Measurements from ENCODE around the gene EIF3D. TPM values are rescaled to one million over a fixed set of nuclear protein-coding genes. Genes with fewer than 3 reads are reported as not detected.

EIF3D gene
- total RNA-seq, 1 donor from 2014 or later = 291 TPM

DNA sequence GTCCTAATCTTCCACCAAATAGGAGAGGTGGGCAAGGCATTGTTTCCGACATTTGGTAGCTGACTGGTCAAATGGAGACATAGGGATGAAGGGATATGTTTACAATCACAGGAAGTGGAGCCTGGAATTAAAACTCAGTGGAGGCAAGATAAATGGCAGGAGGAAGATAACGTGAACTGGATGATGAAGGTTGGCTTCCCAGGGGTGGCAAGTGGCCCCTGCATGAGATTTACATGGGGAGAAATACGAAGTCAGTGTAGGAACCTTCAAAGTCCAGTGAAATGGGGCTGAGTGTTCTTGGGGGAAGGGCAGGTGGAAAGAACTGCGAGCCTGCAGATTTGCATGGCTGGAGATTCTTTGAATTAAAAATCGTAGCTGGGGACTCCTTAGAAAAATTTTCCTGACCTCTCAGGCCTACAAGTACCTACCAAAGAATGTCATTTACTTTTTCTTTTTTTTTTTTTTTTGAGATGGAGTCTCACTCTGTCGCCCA lies 21.4 kb downstream of the EIF3D start:
- peak in 1 of 2 donors; percentile 56 for DNase-seq (ENCODE audit: low read depth in 2 of 2)

DNA sequence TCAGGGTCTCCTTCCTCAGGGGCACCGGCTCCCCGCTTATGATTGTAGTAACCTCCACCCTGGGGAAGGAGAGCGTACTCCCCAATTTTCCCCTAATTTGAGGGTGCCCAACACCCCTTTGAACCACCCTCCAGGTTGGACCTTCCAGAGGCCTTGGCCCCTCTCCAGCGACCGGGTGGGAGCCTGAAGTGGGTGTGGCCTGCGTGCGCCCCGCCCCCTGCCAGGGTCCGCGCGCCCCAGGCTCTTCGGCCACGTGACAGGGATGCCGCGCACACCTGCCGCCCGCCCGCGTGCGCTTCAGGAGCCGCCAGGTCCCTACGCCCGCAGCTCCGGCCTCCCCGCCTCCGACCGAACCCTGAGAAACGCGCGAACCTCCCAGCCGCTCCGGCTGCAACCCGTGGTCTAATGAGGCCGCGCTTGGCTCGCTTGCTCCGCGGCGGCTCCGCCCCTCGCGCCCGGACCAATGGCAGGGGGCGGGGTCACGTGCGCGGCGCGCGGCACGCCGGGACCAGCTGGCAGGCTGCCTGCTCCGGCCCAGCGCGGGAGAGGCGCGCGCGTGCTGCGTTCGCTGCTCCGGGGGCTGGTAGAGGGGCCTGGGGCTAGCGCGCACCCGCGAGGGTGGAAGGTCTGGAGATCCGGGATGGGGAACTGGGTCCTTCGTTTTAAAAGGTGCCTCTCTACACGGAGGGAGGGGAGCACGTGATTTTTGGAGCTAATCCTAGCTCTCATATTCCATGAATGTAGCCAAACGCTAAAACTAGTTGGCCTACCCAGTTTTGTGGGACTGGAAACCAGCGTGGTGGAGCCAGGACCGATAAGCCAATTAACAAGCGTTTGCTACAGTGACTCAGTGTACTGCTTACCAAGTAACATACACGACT lies 22.1 kb downstream of the EIF3D start, which contains the start of gene FOXRED2:
Gene FOXRED2, minus strand, starts transcription at position 404 of the 881 bp plus-strand sequence. CDS start 618 bp downstream, outside the sequence.
- peak; percentile 85 to 92 for DNase-seq (ENCODE audit: low read depth in 2 of 2)

DNA sequence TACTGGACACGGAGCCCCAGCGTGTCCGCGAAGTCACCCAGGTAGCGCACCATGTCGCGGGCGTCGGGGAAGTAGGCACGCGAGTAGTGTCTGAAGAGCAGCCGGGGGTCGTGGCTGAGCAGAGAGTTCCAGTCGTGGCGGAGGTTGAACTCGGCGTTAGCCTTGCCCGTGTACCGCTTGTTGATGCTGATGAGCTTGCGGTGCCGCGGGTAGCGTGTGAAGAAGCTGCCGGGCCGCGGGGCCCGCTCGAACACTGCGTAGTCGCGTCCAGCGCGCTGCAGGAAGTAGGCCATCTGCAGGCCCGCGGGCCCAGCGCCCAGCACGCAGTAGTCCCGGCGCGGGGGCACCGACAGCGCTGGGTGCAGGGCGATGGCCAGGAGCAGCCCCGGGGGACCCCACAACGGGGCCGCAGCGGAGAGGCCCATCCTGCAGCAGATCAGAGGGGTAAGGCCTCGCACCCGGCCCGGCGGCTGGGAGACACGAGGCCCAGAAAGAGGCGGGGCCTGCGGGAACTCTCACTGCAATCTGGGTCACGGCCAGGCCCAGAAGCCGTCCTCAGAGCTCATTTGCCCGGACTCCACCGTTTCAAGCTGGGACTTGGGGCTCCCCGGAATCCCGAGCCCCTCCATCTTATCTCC lies 22.8 kb downstream of the EIF3D start:
- DNase-seq (ENCODE audit: low read depth in 2 of 2) = no peak

DNA sequence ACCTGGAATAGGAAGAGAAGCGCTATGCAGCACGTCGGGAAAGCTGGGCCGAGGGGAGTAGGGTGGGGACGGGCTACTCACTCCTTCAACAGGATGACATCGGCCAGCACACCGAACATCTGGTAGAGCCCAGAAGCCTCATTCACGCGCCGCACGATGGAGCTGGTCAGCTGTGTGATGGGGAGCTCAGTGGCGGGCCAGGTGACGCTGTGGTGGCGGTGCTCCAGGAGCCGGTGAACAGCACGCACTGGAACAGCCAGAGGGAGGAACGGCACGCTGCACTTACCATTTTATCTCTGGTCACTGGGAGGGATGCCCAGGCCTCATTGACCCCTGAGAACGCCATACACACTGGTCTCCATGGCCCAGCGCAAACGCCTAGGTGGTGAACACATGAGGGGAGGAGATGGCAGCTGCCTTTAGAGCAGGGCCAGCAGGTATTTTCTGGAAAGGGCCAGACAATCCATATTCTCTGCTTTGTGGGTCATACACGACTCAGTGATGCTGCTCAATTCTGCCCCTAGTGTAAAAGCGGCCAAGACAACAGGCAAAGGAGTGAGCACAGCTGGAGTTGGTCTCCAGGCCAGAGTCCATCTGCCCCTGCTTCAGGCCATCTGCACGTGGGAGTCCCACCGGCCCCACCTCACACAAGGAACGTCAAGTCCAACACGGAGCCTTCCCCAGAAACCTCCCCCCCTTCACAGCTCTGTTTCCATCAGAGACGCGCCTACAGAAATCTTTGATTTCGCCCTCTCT lies 30.9 kb downstream of the EIF3D start:
- DNase-seq (ENCODE audit: low read depth in 2 of 2) = no peak

DNA sequence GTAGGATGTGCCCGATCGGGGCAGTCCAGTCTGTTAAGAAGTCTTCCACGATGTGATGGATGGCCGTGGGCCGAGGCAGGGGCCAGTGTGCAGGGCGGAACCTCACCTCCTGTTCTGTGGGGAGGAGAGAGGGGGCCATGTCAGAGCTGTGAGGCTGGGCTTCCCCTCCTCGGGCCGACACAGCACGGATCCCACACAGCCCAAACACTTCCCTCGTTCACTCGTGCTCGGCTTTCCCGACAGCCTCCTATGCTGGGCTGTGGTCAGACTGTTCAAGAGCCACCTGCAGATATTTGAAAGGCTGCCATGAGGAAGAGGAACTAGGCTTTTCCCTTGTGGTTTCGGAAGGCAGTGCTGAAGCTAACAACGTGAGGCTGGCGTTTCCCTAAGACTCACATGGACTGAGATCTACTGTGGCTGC lies 35.3 kb downstream of the EIF3D start:
- no peak for DNase-seq (ENCODE audit: low read depth in 2 of 2)

DNA sequence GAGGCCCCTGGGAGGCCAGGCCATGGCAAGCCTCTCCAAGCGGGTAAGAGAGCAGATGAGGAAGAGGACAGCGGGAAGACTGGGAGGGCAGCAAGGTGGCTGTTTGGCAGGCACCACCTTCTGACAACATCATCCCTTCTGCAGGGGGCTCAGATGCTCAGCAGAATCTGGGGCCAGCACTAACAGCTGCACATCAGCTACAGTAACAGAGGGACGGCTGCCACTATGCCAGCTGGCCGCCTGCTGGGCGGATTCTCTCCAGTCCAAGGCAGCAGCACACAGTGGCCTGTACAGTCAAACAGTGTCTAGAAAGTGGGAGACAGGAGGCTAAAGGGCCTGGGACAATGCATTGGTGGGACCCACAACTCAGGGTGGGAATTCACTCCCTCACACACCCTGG lies 36.9 kb downstream of the EIF3D start:
- no peak for DNase-seq (ENCODE audit: low read depth in 2 of 2)

DNA sequence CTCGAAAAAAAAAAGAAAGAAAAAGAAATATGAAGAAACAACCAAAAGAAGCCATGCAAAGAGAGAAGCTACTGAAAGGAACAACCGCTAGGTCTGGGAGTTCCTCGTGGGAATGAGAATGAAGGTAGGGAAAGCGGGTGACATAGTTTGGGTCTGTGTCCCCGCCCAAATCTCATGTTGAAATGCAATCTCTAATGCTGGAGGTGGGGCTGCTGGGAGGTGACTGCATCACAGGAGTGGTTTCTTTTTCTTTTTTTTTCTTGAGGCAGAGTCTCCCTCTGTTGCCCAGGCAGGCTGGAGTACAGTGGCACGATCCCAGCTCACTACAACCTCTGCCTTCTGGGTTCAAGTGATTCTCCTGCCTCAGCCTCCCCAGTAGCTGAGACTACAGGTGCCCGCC lies 37.8 kb downstream of the EIF3D start:
- no peak for DNase-seq (ENCODE audit: low read depth in 2 of 2)

DNA sequence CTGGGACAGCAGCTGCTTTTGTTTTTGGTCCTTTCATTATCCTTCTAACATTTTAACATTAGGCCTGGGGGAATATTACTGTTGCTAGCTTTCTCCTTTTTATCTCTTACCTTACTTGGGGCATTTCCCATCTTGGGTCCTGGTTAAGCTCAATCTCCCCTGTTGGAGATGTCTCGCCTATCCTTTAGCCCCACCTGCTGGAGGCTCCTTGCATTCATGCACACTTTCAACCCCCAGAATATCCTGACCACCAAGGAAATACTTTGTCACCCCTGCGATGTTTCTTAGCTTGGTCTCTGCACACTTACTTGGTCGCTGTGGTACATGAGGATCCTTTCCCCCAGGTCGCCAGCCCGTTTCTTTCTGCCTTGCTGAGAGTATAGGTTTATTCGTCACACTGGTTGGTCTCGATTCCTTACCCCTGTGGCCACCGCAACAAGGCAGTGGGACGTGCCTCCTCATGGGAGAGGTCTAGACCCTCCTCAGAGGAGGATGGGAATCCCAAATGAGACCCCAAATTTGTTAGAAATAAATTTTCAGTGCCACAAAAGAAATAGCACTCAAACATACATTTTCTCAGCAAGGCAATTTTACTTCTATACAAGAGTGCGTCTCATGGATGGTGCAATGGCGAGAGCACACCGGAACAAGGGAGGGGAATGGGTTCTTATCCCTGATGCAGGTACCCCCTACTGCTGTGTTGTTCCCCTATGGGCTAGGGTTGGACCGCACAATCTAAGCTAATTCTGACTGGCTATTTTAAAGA lies 42.2 kb downstream of the EIF3D start:
- peak; percentile 59 to 74 for DNase-seq (ENCODE audit: low read depth in 2 of 2)

DNA sequence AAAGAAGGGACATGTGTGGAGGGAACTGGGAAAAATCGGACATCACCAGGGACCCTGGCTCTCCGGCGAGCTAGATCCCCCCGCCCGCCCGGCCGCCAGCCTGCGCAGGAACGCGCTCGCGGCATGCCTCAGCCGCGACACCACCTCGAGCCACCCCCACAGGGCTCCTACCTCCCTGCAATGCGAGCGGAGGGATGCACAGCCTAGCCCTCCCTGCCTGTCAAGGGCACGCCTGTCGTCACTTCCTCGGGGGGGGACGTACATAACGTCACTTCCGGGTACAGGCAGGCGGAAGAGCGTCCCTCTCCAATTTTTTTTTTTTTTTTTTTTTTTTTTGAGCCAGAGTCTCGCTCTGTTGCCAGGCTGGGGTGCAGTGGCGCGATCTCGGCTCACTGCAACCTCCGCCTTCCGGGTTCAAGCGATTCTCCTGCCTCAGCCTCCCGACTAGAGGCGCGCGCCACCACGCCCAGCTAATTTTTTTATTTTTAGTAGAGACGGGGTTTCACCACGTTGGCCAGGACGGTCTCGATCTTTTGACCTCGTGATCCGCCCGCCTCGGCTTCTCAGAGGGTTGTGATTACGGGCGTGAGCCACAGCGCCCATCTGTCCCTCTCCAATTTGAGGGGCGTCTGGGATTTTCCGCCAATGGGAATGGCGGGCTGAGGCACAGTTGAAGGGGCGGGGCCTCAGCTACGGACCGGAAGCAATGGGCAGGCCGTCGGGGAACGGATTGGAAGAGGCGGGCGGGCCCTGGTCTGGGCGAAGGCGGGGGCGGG lies 47.4 kb downstream of the EIF3D start, which contains the start of gene TXN2:
Gene TXN2, minus strand, starts transcription at position 248 of the 776 bp plus-strand sequence. CDS start 803 bp downstream, outside the sequence.
- peak; percentile 97 to 98 for DNase-seq (ENCODE audit: low read depth in 2 of 2)

DNA sequence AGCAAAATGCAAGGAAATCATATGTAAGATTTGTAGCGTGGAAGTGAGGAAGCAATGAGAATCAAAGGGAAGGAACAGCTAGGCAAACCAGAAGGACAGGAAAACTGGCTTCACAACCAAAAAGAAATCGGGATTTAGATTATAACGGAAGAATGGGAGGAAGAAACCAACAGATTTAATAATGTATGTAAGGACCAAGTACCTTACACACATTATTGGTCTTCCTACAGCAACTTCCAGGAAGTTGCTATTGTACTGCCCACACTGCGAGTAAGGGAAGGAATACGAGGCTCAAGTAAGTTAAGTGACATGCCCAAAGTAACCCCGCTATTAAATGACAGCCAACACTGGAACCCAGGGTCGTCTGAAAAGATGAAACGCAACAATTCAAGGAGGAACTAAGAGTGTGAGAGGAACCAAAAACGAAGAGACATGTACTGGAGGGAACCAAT lies 48.0 kb downstream of the EIF3D start:
- DNase-seq (ENCODE audit: low read depth in 2 of 2) = no peak

DNA sequence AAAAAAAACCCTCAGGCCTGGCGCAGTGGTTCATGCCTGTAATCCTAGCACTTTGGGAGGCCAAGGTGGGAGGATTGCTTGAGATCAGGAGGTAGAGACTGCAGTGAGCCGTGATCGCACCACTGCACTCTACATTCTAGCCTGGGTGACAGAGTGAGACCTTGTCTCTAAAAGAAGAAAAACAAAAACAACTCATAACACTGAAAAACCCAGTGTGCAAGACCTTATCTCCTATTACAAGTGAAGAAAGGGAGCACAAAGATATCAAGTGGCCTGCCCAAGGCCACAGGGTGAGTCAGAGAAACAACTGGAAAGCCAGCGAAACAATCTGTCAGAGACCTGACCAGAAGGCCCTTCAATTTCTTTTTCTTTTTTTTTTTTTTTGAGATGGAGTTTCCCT lies 50.0 kb downstream of the EIF3D start:
- no peak for DNase-seq (ENCODE audit: low read depth in 2 of 2)

DNA sequence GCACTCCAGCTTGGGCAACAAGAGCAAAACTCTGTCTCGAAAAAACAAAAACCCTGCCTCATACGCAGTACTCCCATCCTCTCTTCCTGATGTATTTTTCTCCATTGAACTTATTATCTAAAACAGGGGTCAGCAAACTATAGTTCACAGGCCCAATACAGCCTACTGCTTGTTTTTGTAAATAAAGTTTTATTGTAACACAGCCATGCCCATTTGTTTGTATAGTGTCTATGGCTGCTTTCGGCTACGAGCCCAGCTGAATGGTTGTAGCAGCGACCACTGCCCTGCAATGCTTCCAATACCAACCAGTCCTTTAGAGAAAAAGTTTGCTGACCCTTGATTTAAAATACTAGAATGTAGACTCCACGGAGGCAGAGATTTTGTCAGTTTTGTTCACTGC lies 53.6 kb downstream of the EIF3D start:
- DNase-seq (ENCODE audit: low read depth in 2 of 2) = no peak

DNA sequence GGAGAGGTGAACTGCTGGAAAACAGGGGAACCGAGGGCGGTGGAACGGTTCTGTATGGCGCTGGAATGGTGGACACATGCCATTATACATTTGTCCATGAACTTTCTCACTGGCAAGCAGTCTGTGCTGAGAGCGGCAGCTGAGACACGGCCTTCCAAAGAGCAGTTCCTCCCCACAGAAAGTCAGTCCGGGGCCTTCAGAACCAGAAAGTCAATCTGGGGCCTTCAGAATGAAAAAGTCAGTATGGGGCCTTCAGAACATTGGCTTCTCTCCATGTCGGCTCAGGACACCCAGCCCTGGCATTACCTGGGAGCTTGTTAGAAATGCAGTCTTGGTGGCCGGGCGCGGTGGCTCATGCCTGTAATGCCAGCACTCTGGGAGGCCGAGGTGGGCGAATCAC lies 56.3 kb downstream of the EIF3D start:
- no peak for DNase-seq (ENCODE audit: low read depth in 2 of 2)

DNA sequence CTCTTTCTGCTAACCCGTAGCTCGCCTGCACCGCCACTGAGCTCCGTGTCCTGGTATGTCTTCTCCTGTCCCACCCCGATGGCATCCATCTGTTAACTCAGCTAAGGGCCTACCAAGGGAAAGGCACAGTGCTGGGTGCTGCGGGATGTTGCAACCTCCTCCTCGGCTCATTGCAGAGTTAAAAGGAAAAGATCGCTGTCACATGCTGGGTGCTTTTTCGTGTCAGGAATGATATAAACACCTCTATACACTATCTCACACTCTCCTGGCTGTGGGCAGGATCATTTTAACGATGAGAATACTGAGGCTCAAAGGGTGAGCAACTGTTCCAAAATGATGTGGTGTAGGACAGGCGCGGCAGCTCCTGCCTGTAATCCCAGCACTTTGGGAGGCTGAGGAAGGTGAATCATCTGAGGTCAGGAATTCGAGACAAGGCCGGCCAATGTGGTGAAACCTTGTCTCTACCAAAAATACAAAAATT lies 57.6 kb downstream of the EIF3D start:
- DNase-seq (ENCODE audit: low read depth in 2 of 2) = peak in 1 of 2 donors; percentile 31

DNA sequence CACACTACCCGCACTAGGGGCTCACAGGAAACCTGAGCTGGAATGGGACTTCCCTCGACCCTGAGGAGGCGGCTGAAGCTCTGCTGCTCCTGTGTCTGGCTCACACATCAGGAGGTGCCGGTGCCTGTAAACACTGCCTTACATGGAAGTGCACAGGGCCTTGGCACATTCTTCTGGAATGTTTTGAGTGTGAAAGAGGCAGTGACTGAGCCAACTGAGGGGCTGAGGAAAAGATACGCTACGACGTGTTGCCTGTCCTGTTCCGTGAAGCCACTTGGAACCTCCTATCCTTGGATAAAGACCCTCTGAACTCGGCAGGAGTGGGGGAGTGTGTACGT lies 58.0 kb downstream of the EIF3D start:
- DNase-seq (ENCODE audit: low read depth in 2 of 2) = peak in 1 of 2 donors; percentile 79

DNA sequence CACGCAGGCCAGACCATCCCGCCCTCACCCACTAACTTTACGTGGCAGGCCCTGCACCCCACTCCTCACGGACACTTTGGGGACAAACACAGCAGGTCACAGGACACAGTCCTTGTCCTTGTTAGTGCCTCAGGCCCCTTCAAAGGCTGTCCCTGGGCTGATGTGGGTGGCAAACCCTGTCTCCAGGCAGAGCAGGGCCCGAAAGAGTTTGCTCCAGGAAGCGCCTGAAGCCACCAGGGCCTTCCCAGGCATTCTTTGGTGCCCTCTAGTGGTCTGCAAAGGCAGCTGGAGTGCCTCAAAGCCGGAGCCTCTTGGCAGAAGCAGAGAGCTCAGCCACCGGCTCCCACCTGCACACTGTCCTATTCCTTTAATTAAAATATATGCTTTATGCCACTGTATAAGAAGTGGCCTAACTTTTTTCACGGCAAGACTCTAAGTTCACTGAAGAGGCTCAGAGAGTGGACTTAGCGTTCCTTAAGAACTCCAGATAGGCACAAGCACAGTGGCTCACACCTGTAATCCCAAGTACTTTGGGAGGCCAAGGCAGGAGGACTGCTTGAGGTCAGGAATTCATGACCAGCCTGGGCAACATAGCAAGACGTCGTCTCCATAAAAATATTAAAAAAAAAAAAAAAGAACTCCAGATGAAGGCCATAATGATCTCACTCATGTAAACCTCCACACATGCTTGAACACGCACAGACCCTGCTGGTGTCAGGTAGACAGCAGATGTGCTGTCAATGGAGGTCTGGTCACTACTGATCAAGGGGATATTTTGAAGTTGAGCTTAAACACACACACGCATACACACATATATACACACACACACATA lies 58.6 kb downstream of the EIF3D start:
- peak; percentile 91 to 92 for DNase-seq (ENCODE audit: low read depth in 2 of 2)

DNA sequence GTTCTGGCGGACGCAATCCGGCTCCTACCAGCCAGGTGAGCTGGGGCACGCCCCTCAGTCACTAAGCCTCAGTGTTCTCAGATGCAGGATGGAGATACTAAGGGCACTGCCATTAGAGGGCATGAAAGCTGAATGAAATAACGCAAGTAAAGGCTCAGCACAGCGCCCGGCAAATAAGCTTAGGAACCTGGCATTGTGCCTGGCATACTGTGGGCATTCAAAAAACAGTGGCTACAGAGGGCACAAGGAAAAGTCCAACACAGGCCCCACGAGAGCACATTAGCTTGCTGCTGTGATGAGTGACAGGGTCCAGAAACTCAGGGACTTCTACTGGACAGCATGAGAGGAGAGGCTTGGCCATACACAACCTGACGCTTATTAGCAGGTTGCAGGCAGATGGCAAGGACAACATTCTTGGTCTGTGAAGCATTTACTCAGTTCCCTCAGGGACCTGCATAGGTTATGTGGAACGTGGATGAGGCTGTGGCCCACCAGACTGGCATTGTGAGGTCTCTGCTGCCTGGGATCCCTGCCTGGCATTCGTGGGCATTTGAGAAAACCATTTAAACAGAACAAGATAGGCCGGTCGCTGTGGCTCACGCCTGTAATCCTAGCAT lies 59.8 kb downstream of the EIF3D start:
- DNase-seq (ENCODE audit: low read depth in 2 of 2) = no peak

DNA sequence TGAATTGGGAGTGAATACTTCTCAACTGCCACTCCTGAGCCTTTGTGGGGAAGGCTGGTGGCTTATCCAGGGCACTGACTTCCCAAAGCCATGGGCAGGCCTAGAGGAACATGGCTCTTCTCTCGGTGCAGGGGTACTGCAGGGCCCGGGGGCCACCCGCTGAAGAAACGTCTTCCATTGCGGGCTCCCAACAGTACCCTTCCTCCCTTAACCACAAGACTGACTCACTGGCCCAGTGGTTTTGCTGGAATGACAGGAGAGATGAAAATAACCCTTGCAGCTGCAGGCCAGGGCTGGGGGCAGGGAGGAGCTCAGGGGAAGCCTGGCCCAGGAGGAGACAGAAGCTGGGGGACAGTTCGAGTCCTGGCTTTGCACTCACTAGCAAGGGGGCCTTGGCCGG lies 61.0 kb downstream of the EIF3D start:
- DNase-seq (ENCODE audit: low read depth in 2 of 2) = peak in 1 of 2 donors; percentile 95

All from lung microvascular endothelial cell (primary cell).